Activated CD4-positive, alpha-beta T cell treated with anti-CD3 and anti-CD28 coated beads for 48 hours (primary cell): ENCODE data around the gene GRAMD4.
"Not testable (repeated sequence)": the region's sequence is repeated elsewhere in the genome, so short reads cannot be mapped to it uniquely, and the experiment has no call there.

Source experiments
- DNase-seq: peaks from one replicate; pipeline ENCODE4 v3.0.0-alpha.2; 2020

Gene GRAMD4

GRCh38 chr22:46640293-46641055 is 20.3 kb downstream of the GRAMD4 start:
- no peak for DNase-seq

- no peak for DNase-seq
Measured at GRCh38 chr22:46641811-46642266, 21.7 kb downstream of the GRAMD4 start.

- not testable (repeated sequence) for DNase-seq
Measured at GRCh38 chr22:46642840-46643480, 22.8 kb downstream of the GRAMD4 start.

- DNase-seq, result no peak
Measured at GRCh38 chr22:46646531-46647215, 26.5 kb downstream of the GRAMD4 start.

- not testable (repeated sequence) for DNase-seq
Measured at GRCh38 chr22:46648225-46648820, 28.1 kb downstream of the GRAMD4 start.

- DNase-seq, result no peak
Measured at GRCh38 chr22:46649141-46650077, 29.2 kb downstream of the GRAMD4 start.

GRCh38 chr22:46650078-46650810 is 30.1 kb downstream of the GRAMD4 start:
- DNase-seq, result no peak

GRCh38 chr22:46651316-46651715 is 31.1 kb downstream of the GRAMD4 start:
- DNase-seq, result no peak

GRCh38 chr22:46652081-46652846 is 32.1 kb downstream of the GRAMD4 start:
- peak; percentile 42 for DNase-seq

- DNase-seq, result no peak
Measured at GRCh38 chr22:46652847-46653331, 32.7 kb downstream of the GRAMD4 start.

- DNase-seq, result peak; percentile 64
Measured at GRCh38 chr22:46653596-46653995, 33.4 kb downstream of the GRAMD4 start.

GRCh38 chr22:46654426-46654825 is 34.2 kb downstream of the GRAMD4 start:
- DNase-seq, result no peak

GRCh38 chr22:46654927-46655595 is 34.9 kb downstream of the GRAMD4 start:
- DNase-seq, result no peak

- DNase-seq, result no peak
Measured at GRCh38 chr22:46655861-46656608, 35.8 kb downstream of the GRAMD4 start.

- DNase-seq, result no peak
Measured at GRCh38 chr22:46656856-46657654, 36.9 kb downstream of the GRAMD4 start.

- no peak for DNase-seq
Measured at GRCh38 chr22:46657655-46657953, 37.4 kb downstream of the GRAMD4 start.

- no peak for DNase-seq
Measured at GRCh38 chr22:46657996-46658947, 38.1 kb downstream of the GRAMD4 start.
